HG03457 (cell line): ENCODE data around the gene CBFA2T2.

Source experiments
- ATAC-seq: cut with Tn5 transposase; IDR thresholded peaks from one replicate; pipeline ENCODE4 v1.9.1; 2021; ENCODE audit warnings: moderate number of reproducible peaks; ENCODE audit not compliant: unreplicated experiment

Gene CBFA2T2

GRCh38 chr20:33663161-33664084 is 173.5 kb downstream of the CBFA2T2 start:
- ATAC-seq = no peak

- no peak for ATAC-seq
These were observed 174.3 kb downstream of the CBFA2T2 start for GRCh38 chr20:33664085-33664761.

GRCh38 chr20:33664762-33665144 is 174.9 kb downstream of the CBFA2T2 start:
- ATAC-seq = no peak

GRCh38 chr20:33666293-33667244 is 176.7 kb downstream of the CBFA2T2 start, which contains the start of gene ACTL10:
TSS of gene ACTL10 (plus strand) at chr20:33666943. CDS start at chr20:33667498, 555 bp downstream.
- peak; percentile 47 for ATAC-seq

- ATAC-seq = no peak
These were observed 177.4 kb downstream of the CBFA2T2 start for GRCh38 chr20:33667245-33667675.

- no peak for ATAC-seq
These were observed 178.0 kb downstream of the CBFA2T2 start for GRCh38 chr20:33667676-33668465.

GRCh38 chr20:33668466-33669155 is 178.7 kb downstream of the CBFA2T2 start:
- no peak for ATAC-seq

- ATAC-seq = no peak
These were observed 179.3 kb downstream of the CBFA2T2 start for GRCh38 chr20:33669224-33669623.

GRCh38 chr20:33669873-33670640 is 180.2 kb downstream of the CBFA2T2 start:
- no peak for ATAC-seq

- no peak for ATAC-seq
These were observed 181.0 kb downstream of the CBFA2T2 start for GRCh38 chr20:33670715-33671499.

GRCh38 chr20:33671573-33672288 is 181.8 kb downstream of the CBFA2T2 start:
- no peak for ATAC-seq

- ATAC-seq = no peak
These were observed 182.7 kb downstream of the CBFA2T2 start for GRCh38 chr20:33672426-33673113.

GRCh38 chr20:33673114-33673409 is 183.2 kb downstream of the CBFA2T2 start:
- ATAC-seq = no peak

GRCh38 chr20:33673410-33674293 is 183.8 kb downstream of the CBFA2T2 start:
- no peak for ATAC-seq

GRCh38 chr20:33674294-33675135 is 184.6 kb downstream of the CBFA2T2 start, which contains the start of gene NECAB3:
TSS of gene NECAB3 (minus strand) at chr20:33674428. CDS start at chr20:33674352, 76 bp downstream.
- ATAC-seq = no peak
